Upper lobe of left lung (tissue), 6 donors: ENCODE measurements around the gene PTCH1. TPM values are rescaled to one million over a fixed set of nuclear protein-coding genes. Genes with fewer than 3 reads are reported as not detected.

Source experiments
- ATAC-seq, 2 donors: fragments of 200-7000 bp; cut with Tn5 transposase; one replicate each; pipeline ENCODE4 v1.9.1; 2022; ENCODE audit warnings: mild to moderate bottlenecking in 2 of 2, moderate library complexity in 2 of 2; ENCODE audit not compliant: low FRiP score in 2 of 2
- DNase-seq, 2 donors: peaks; one replicate each; pipeline ENCODE4 v3.0.0-alpha.2; 2019 to 2020
- H3K27ac ChIP-seq, 4 donors: fragments of 200-600 bp; sonication (generic); one replicate each; pipeline ENCODE4 v1.5.1; 2016 to 2019
- H3K27me3 ChIP-seq, 4 donors: fragments of 200-600 bp; sonication (generic); one replicate each; pipeline ENCODE4 v1.5.1; 2017 to 2019
- H3K36me3 ChIP-seq, 4 donors: fragments of 200-600 bp; sonication (generic); one replicate each; pipeline ENCODE4 v1.5.1; 2016 to 2019
- H3K4me1 ChIP-seq, 4 donors: fragments of 200-600 bp; sonication (generic); one replicate each; pipeline ENCODE4 v1.5.1; 2018 to 2019
- H3K4me3 ChIP-seq, 4 donors: fragments of 200-600 bp; sonication (generic); one replicate each; pipeline ENCODE4 v1.5.1; 2017 to 2019; ENCODE audit warnings: mild to moderate bottlenecking in 2 of 4, moderate library complexity in 1 of 4
- H3K9me3 ChIP-seq, 4 donors: fragments of 200-600 bp; sonication (generic); one replicate each; pipeline ENCODE4 v1.5.1; 2018 to 2019
- CTCF ChIP-seq, 6 experiments: fragments of 450-650 bp in 4 of 6; fragments of 200-600 bp in 2 of 6; sonication (generic) in 2 of 6; IDR thresholded peaks; one replicate each; pipeline ENCODE4 v1.5.1; 2016 to 2019; ENCODE audit warnings: antibody characterized with exemption in 6 of 6
- EP300 ChIP-seq, 4 donors: sonication (generic); formaldehyde crosslinking; IDR thresholded peaks; one replicate each; pipeline ENCODE4 v1.5.1; 2017; ENCODE audit warnings: antibody characterized with exemption in 4 of 4, control low read depth in 2 of 4
- POLR2A ChIP-seq, 4 donors: fragments of 450-650 bp; IDR thresholded peaks; one replicate each; pipeline ENCODE4 v1.5.1; 2016 to 2017; ENCODE audit warnings: antibody characterized with exemption in 4 of 4, mild to moderate bottlenecking in 2 of 4
- POLR2AphosphoS5 ChIP-seq, 2 donors: sonication (generic); formaldehyde crosslinking; IDR thresholded peaks; one replicate each; pipeline ENCODE4 v1.5.1; 2017; ENCODE audit warnings: antibody characterized with exemption in 2 of 2
- WGBS, 2 donors: methylation state at CpG; one replicate each; pipeline ENCODE4 v1.1.5; 2017 to 2018; 5-methylcytosine and 5-hydroxymethylcytosine counted together
- total RNA-seq, 6 donors: library from RNA; depleted of rRNA in 4 of 6; stranded (reverse); fragments of >200 nt in 4 of 6; gene quantifications; one replicate each; pipeline versions ENCODE4 v1.1.0 to v1.2.1, GENCODE V29; 2016 to 2021
- donor health status: DM: no; HTN: no; CAD: no; lungs with moderate emphysema.
- donor health status: DM: no; HTN: yes; CAD: no; lungs with severe emphysema.

The PTCH1 gene
- total RNA-seq, 6 donors from 2014 or later = 7.4 to 28.0 (median 13.9) TPM

- ATAC-seq (no peak), DNase-seq (no peak)
- TF ChIP-seq POLR2AphosphoS5 (IDR thresholded peaks at IDR 0.05) = no peak
- no peak for TF ChIP-seq CTCF (IDR thresholded peaks at IDR 0.05)
- TF ChIP-seq POLR2A (IDR thresholded peaks at IDR 0.05) = no peak
- no peak for TF ChIP-seq EP300 (IDR thresholded peaks at IDR 0.05)
- H3K27me3 ChIP-seq = no peaks in the 10 kb centered on the region
- H3K9me3 ChIP-seq = no peaks in the 10 kb centered on the region
- WGBS, 2 donors = 76 to 86% methylated on average over 1 of the region's 1 CpG
- H3K4me3 ChIP-seq = no peak overlapping the region
- H3K27ac ChIP-seq = no peak overlapping the region
- no peaks in the 10 kb centered on the region for H3K36me3 ChIP-seq
- no peaks in the 10 kb centered on the region for H3K4me1 ChIP-seq
Observed at GRCh38 chr9:95529910-95530309, 13.1 kb upstream of the PTCH1 start.

- WGBS, 2 donors = 77 to 78% methylated on average over 6 to 8 of the region's 8 CpGs
- no peak for ATAC-seq
- Histone ChIP-seq H3K4me3 (no peak overlapping the region), H3K4me1 (no peaks in the 10 kb centered on the region), H3K27me3 (no peaks in the 10 kb centered on the region), H3K36me3 (no peaks in the 10 kb centered on the region), H3K9me3 (no peaks in the 10 kb centered on the region), H3K27ac (no peak overlapping the region)
- no peak for TF ChIP-seq CTCF (IDR thresholded peaks at IDR 0.05)
- TF ChIP-seq POLR2AphosphoS5 (IDR thresholded peaks at IDR 0.05) = no peak
- no peak for TF ChIP-seq EP300 (IDR thresholded peaks at IDR 0.05)
- TF ChIP-seq POLR2A (IDR thresholded peaks at IDR 0.05) = no peak
- DNase-seq = no peak
Observed at GRCh38 chr9:95528908-95529502, 12.2 kb upstream of the PTCH1 start.

- DNase-seq = no peak
- no peaks in the 10 kb centered on the region for H3K27me3 ChIP-seq
- H3K36me3 ChIP-seq = no peaks in the 10 kb centered on the region
- no peaks in the 10 kb centered on the region for H3K4me1 ChIP-seq
- H3K27ac ChIP-seq = no peak overlapping the region
- TF ChIP-seq EP300 (IDR thresholded peaks at IDR 0.05) (no peak), CTCF (IDR thresholded peaks at IDR 0.05) (no peak), POLR2AphosphoS5 (IDR thresholded peaks at IDR 0.05) (no peak), POLR2A (IDR thresholded peaks at IDR 0.05) (no peak)
- H3K4me3 ChIP-seq = no peak overlapping the region
- 53% methylated on average over 2 to 3 of the region's 3 CpGs for WGBS, 2 donors
- H3K9me3 ChIP-seq = peaks cover 0 to 3% (median 0%) of the 10 kb centered on the region in 4 donors
- ATAC-seq = no peak
Observed at GRCh38 chr9:95522871-95523370, 6.2 kb upstream of the PTCH1 start.

- 90 to 97% methylated on average over 3 of the region's 3 CpGs for whole genome bisulfite sequencing, 2 donors
- Histone ChIP-seq H3K4me3 (no peak overlapping the region), H3K4me1 (peaks cover 0 to 9% (median 6%) of the 10 kb centered on the region in 4 donors), H3K36me3 (no peaks in the 10 kb centered on the region), H3K27me3 (no peaks in the 10 kb centered on the region), H3K9me3 (peaks cover 0 to 3% (median 0%) of the 10 kb centered on the region in 4 donors), H3K27ac (no peak overlapping the region)
- TF ChIP-seq EP300 (IDR thresholded peaks at IDR 0.05) = no peak
- no peak for TF ChIP-seq POLR2AphosphoS5 (IDR thresholded peaks at IDR 0.05)
- TF ChIP-seq CTCF (IDR thresholded peaks at IDR 0.05) = no peak
- no peak for TF ChIP-seq POLR2A (IDR thresholded peaks at IDR 0.05)
- ATAC-seq = no peak
- no peak for DNase-seq
Observed at GRCh38 chr9:95521699-95522098, 4.9 kb upstream of the PTCH1 start.
